GM21360 (cell line): Measurements from ENCODE around the gene DUOXA2.
A peak's percentile ranks its signal among the peaks of the same experiment; 100 is the strongest.

Experiments used
- ATAC-seq: cut with Tn5 transposase; IDR thresholded peaks from one replicate; pipeline ENCODE4 v1.9.1; 2021; ENCODE audit warnings: mild to moderate bottlenecking, moderate library complexity; ENCODE audit not compliant: unreplicated experiment

Gene DUOXA2

DNA sequence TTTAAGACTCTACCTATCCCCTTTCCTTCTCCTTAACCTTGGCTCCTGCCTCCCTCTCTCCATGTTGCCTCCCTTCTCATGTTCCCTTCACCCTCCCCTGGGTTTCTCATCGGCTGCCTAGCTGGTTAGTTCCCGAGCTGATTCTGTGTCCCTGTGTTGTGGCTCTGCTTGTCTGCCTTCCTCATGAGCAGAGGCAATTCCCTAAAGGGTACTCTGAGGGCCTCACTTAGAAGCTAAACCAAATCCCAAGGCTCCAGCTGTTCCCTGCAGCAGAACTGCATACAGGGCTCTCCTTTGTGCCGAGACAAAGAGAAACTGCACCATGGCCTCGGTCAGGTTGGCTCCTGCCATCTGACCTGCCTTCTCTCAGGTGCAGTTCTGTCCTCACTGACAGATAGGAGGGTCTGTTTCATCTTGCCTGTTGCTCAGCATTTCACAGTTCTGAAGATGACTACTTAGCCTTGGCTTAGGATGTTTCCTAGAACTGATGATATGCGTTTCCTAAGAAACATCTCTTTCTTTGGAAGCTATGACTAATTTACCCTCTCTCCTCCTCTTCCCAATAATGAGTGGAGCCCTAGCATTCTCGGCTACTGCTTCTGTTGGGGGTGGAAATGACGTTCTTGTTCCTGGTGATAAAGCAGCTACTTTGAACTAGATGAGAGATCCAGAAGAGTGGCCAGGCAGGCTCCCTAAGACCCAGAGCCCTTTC is 42.8 kb downstream of the DUOXA2 start:
- no peak for ATAC-seq

- ATAC-seq = no peak
Measured at GRCh38 chr15:45157974-45158373, 43.8 kb downstream of the DUOXA2 start.

DNA sequence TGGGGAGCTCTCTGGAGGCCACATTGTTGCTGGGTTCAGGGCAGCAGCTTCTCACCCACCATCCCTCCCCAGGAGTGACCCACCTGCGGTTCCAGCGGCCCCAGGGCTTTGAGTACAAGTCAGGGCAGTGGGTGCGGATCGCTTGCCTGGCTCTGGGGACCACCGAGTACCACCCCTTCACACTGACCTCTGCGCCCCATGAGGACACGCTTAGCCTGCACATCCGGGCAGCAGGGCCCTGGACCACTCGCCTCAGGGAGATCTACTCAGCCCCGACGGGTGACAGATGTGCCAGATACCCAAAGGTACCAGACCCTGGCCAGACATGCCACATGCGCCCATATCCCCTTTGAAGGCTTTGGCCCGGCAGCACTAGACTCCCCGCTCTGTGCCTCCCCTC is 47.5 kb downstream of the DUOXA2 start:
- ATAC-seq = no peak

GRCh38 chr15:45162771-45163507 is 48.8 kb downstream of the DUOXA2 start:
- ATAC-seq = no peak

DNA sequence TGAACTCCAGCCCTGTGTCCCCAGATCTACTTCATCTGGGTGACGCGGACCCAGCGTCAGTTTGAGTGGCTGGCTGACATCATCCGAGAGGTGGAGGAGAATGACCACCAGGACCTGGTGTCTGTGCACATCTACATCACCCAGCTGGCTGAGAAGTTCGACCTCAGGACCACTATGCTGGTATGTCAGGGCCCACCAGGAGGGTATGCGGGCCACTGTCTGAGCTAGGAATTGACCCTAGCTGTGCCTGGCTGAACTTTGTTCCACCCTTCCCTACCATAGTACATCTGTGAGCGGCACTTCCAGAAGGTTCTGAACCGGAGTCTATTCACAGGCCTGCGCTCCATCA is 49.4 kb downstream of the DUOXA2 start:
- ATAC-seq = no peak

GRCh38 chr15:45164914-45165313 is 50.8 kb downstream of the DUOXA2 start:
- no peak for ATAC-seq

DNA sequence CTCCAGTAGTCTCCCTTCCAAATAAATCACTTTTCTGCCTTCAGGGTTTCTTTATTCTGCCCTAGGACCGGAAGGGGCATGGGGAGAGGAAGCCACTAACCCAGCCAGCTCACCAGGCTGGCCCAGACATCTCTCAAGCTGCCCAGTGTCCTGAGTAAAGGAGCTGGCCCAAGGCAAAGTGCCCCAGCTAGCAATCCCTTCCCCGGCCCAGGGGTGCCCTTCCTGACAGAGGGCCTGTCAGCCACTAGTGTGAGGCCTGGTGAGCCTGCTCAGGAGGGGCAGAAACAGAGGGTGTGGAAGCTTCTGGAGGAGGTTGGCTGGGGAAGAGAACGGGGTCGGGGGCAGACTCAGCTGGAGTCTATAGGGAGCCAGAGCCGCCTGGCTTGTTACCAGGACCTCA is 51.4 kb downstream of the DUOXA2 start:
- no peak for ATAC-seq

DNA sequence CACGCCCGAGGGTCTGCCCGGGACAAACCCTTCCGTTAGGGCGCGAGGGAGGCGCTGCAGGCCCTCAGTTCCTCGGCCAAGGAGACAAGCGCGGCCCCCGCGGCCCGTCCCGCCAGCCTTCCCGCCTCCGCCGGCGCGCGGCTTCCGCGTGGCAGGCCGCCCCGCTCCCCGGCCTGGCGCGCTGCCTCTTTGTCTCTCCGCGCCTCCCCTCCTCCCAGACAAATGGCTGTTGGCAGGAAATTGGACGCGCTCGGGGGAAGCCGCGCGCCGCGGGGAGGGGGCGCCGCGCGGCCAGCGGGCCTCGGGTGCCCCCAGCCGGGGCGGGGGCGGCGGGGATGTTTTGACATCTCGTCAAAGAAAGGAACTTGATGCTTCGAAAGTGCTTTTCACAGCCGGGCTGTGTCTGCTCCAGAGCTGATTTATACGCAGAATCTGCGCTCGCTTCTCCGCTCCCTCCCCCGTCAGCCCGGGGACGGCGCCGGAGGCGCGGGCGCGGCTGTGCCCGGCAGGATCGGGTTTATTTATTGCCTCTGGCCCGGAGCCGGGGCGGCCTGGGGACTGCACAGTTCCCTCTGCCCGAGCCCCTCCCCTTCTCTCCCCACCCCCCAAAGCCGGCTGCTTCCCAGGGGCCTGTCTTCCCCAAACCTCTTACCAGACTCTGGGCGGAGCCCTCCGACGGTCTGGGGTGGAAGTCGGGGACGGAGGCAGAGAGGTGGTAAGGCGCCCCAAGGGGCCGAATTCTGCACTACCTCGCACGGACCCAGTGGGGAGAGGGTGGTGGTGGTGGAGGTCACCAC is 52.9 kb downstream of the DUOXA2 start:
- peak; percentile 81 for ATAC-seq

- no peak for ATAC-seq
Measured at GRCh38 chr15:45167631-45168205, 53.6 kb downstream of the DUOXA2 start.
